Spleen (tissue), 11 donors: ENCODE measurements around the gene ZNF653. TPM values are rescaled to one million over a fixed set of nuclear protein-coding genes. Genes with fewer than 3 reads are reported as not detected.

Experiments
- DNase-seq: peaks from one replicate; pipeline ENCODE4 v3.0.0-alpha.2; 2020
- H3K27ac ChIP-seq, 8 donors: fragments of 200-600 bp; sonication (generic) in 7 of 8; 1 replicate in 4 of 8; 2 replicates in 4 of 8; pipeline versions ENCODE4 v1.5.0 to v1.8.0; 2016 to 2021; ENCODE audit warnings: inconsistent platforms in 4 of 8, mild to moderate bottlenecking in 4 of 8, moderate library complexity in 1 of 8
- H3K27me3 ChIP-seq, 7 donors: fragments of 200-600 bp; sonication (generic) in 6 of 7; replicated peaks in 1 of 7; 1 replicate in 4 of 7; 2 replicates in 3 of 7; pipeline versions ENCODE4 v1.5.0 to v1.8.0; 2016 to 2021; ENCODE audit warnings: inconsistent platforms in 3 of 7, mild to moderate bottlenecking in 1 of 7
- H3K36me3 ChIP-seq, 6 donors: fragments of 200-600 bp; sonication (generic) in 5 of 6; 1 replicate in 4 of 6; 2 replicates in 2 of 6; pipeline versions ENCODE4 v1.5.0 to v1.8.0; 2016 to 2021; ENCODE audit warnings: inconsistent platforms in 2 of 6
- H3K4me1 ChIP-seq, 6 donors: fragments of 200-600 bp; sonication (generic) in 5 of 6; 1 replicate in 3 of 6; 2 replicates in 3 of 6; pipeline versions ENCODE4 v1.5.0 to v1.8.0; 2016 to 2021; ENCODE audit warnings: inconsistent platforms in 3 of 6
- H3K4me3 ChIP-seq, 8 donors: fragments of 200-600 bp; sonication (generic) in 7 of 8; 1 replicate in 4 of 8; 2 replicates in 4 of 8; pipeline versions ENCODE4 v1.5.0 to v1.8.0; 2016 to 2021; ENCODE audit warnings: inconsistent platforms in 4 of 8, mild to moderate bottlenecking in 4 of 8, moderate library complexity in 2 of 8
- H3K9me3 ChIP-seq, 8 donors: fragments of 200-600 bp; sonication (generic) in 7 of 8; 1 replicate in 4 of 8; 2 replicates in 4 of 8; pipeline versions ENCODE4 v1.5.0 to v1.8.0; 2016 to 2021; ENCODE audit warnings: inconsistent platforms in 4 of 8
- CTCF ChIP-seq, 11 experiments: fragments of 200-600 bp in 7 of 11; fragments of 450-650 bp in 4 of 11; sonication (generic) in 4 of 11; IDR thresholded peaks in 8 of 11; conservative IDR thresholded peaks in 3 of 11; 1 replicate in 7 of 11; 2 replicates in 4 of 11; pipeline versions ENCODE4 v1.4.0 to v1.8.0; 2016 to 2021; ENCODE audit warnings: antibody characterized with exemption in 11 of 11, inconsistent platforms in 4 of 11, mild to moderate bottlenecking in 1 of 11
- POLR2A ChIP-seq, 3 donors: fragments of 450-650 bp; IDR thresholded peaks; one replicate each; pipeline ENCODE4 v1.5.1; 2017; ENCODE audit warnings: antibody characterized with exemption in 3 of 3, mild to moderate bottlenecking in 1 of 3
- POLR2AphosphoS5 ChIP-seq, 3 donors: sonication (generic); formaldehyde crosslinking; IDR thresholded peaks; one replicate each; pipeline ENCODE4 v1.5.1; 2017; ENCODE audit warnings: antibody characterized with exemption in 3 of 3
- WGBS, 5 donors: extraction: QIAGEN DNeasy Blood & Tissue Kit in 3 of 5; methylation state at CpG; one replicate each; pipeline versions ENCODE4 v1.1.5 to v1.1.7; 2013 to 2018; 5-methylcytosine and 5-hydroxymethylcytosine counted together
- intact Hi-C: fragments of 100-400 bp; cut with DNase I; formaldehyde crosslinking; loops from one replicate; pipeline ENCODE4 v1.15.0; 2023; ENCODE audit warnings: low total_unique reads
- polyA plus RNA-seq, 3 donors: library from polyadenylated mRNA; stranded (reverse); fragments of 200-250 nt; gene quantifications; one replicate each; pipeline ENCODE4 v1.2.1, GENCODE V29; 2013
- total RNA-seq, 7 donors: library from RNA; depleted of rRNA in 3 of 7; stranded (reverse); fragments of >200 nt in 3 of 7; fragmentation: NEBNext Ultra II Directional in 4 of 7; extraction: Animal tissue kit (Norgen Biotek cat#: 25700) in 4 of 7; gene quantifications; one replicate each; pipeline versions ENCODE4 v1.1.0 to v1.2.1, GENCODE V29; 2016 to 2021
- donor health status: healthy with polysubstance abuse.
- donor health status: DM: no; HTN: no; CAD: no; lungs with moderate emphysema.
- donor health status: DM: no; HTN: no; CAD: no.
- donor health status: Bipolar disorder and iron deficiency.
- donor health status: healthy.
- donor health status: DM: no; HTN: no; CAD: no.
- donor health status: DM: yes; HTN: yes; CAD: no.

ZNF653 gene
- total and polyA plus RNA-seq, 10 donors: 3.5 to 11.8 (median 8.9) TPM

- WGBS, 5 donors: 12 to 24% (median 14%) methylated on average over 19 to 36 of the region's 36 CpGs
- intact Hi-C loops: no loop called here
- H3K27me3 ChIP-seq: peaks cover 0 to 37% (median 15%) of the 10 kb centered on the region in 7 donors
Observed at GRCh38 chr19:11539495-11540365, 34.1 kb upstream of the ZNF653 start.

GRCh38 chr19:11538232-11539036 is 32.8 kb upstream of the ZNF653 start, which contains the start of gene CNN1:
TSS of gene CNN1 (plus strand) at chr19:11538851. CDS start at chr19:11538928, 77 bp downstream.
- intact Hi-C loops: no loop called here
- H3K4me3 ChIP-seq: peak within 1 kb of the TSS in 1 of 8 donors; percentile 22
- no peak for TF ChIP-seq POLR2A (IDR thresholded peaks at IDR 0.05)
- TF ChIP-seq POLR2AphosphoS5 (IDR thresholded peaks at IDR 0.05): peak in 2 of 3 donors; percentile 10 to 27
- H3K9me3 ChIP-seq: no peaks in the 10 kb centered on the region
- no peak for DNase-seq
- peaks cover 0 to 37% (median 16%) of the 10 kb centered on the region in 6 donors for H3K4me1 ChIP-seq
- no peaks in the 10 kb centered on the region for H3K36me3 ChIP-seq
- peaks cover 0 to 37% (median 15%) of the 10 kb centered on the region in 7 donors for H3K27me3 ChIP-seq
- 25 to 46% (median 30%) methylated on average over 10 to 21 of the region's 21 CpGs for WGBS, 5 donors
- peak within 1 kb of the TSS in 2 of 8 donors; percentile 8 to 48 for H3K27ac ChIP-seq

More at GRCh38 chr19:11539495-11540365, 34.1 kb upstream of the ZNF653 start:
- no peak for DNase-seq
- Histone ChIP-seq H3K27ac (peak overlapping the region in 1 of 8 donors; percentile 48), H3K9me3 (no peaks in the 10 kb centered on the region), H3K4me3 (peak overlapping the region in 1 of 8 donors; percentile 22), H3K36me3 (no peaks in the 10 kb centered on the region), H3K4me1 (peaks cover 0 to 34% (median 16%) of the 10 kb centered on the region in 6 donors)
- TF ChIP-seq CTCF (IDR thresholded peaks at IDR 0.05 in 8 of 11, conservative IDR thresholded peaks at IDR 0.05 in 3 of 11) (no peak), POLR2A (IDR thresholded peaks at IDR 0.05) (no peak)

DNA sequence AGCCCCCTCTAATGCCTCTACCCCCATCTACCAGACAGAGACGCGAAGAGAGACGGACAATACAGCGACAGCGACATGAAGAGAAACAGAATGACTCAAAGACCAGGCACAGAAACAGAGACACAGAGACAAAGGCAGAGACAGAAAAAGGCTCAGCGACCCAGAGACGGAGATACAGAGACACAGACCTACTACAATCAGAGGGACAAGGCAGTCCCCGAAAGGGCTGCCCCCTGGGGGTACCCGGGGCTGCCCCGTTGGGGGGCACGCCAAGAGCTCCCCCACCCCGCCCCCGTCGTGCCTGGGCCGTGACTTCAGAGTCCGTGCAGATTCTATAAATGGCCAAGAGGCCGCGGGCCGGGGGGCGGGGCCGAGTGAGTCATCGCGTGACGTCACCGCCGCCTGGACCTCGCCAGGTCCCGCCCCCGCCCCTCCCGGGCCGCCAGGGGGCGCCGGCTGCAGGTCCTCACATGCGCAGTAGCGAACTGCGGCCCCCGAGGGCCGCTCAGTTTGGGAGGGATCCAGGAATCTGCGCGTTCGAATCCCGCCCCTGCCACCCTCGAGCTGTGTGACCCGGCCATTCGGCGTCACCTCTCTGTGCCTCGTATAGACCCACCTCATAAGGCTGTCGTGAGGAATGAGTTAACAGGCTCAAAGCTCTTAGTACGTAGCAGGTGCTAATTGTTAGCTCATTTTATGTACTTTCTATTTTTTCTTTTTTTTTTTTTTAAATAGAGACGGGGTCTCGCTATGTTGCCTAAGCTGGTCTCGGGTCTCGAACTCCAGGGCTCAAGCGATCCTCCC is 30.4 kb upstream of the ZNF653 start:
- Histone ChIP-seq H3K4me1 (peaks cover 0 to 37% (median 16%) of the 10 kb centered on the region in 6 donors), H3K9me3 (no peaks in the 10 kb centered on the region), H3K36me3 (no peaks in the 10 kb centered on the region), H3K4me3 (peak overlapping the region in 6 of 8 donors; percentile 19 to 59 (median 32)), H3K27me3 (peaks cover 0 to 30% (median 15%) of the 10 kb centered on the region in 7 donors), H3K27ac (peak overlapping the region; percentile 60 to 83 (median 76))
- peak; percentile 94 for DNase-seq
- intact Hi-C loops: no loop called here
- 15 to 24% (median 18%) methylated on average over 35 to 54 of the region's 54 CpGs for WGBS, 5 donors
- peak; percentile 55 to 99 (median 98) for TF ChIP-seq CTCF (IDR thresholded peaks at IDR 0.05 in 8 of 11, conservative IDR thresholded peaks at IDR 0.05 in 3 of 11)
- TF ChIP-seq POLR2AphosphoS5 (IDR thresholded peaks at IDR 0.05): peak; percentile 55 to 73 (median 72)
- no peak for TF ChIP-seq POLR2A (IDR thresholded peaks at IDR 0.05)

DNA sequence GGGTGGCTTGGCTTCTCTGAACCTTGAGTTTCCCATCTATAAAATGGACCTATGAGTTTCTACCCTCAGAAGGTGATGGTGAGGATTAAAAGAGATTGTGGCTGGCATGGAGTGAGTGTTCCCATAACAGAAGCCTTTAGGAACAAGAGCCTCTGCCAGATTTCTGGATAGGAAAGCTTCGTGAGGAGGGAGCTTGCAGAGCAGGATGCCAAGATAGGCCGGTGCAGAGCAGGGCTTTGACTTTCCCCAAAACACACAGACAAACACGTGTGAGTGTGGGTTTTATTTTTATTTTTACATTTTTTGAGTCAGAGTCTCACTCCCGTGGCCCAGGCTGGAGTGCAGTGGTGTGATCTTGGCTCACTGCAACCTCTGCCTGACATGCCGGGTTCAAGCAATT is 29.3 kb upstream of the ZNF653 start:
- TF ChIP-seq POLR2AphosphoS5 (IDR thresholded peaks at IDR 0.05): no peak
- TF ChIP-seq POLR2A (IDR thresholded peaks at IDR 0.05): no peak
- TF ChIP-seq CTCF (IDR thresholded peaks at IDR 0.05 in 8 of 11, conservative IDR thresholded peaks at IDR 0.05 in 3 of 11): no peak
- H3K4me3 ChIP-seq: no peak overlapping the region
- peak overlapping the region in 4 of 8 donors; percentile 2 to 83 (median 76) for H3K27ac ChIP-seq
- DNase-seq: no peak
- no peaks in the 10 kb centered on the region for H3K36me3 ChIP-seq
- no peaks in the 10 kb centered on the region for H3K9me3 ChIP-seq
- H3K4me1 ChIP-seq: peaks cover 0 to 37% (median 16%) of the 10 kb centered on the region in 6 donors
- peaks cover 0 to 20% (median 14%) of the 10 kb centered on the region in 7 donors for H3K27me3 ChIP-seq
- WGBS, 5 donors: 58 to 72% (median 68%) methylated on average over 5 of the region's 5 CpGs
- intact Hi-C loops: no loop called here
